Type B pancreatic cell (in vitro differentiated cells): ENCODE measurements around the gene ZNF747. TPM values are rescaled to one million over a fixed set of nuclear protein-coding genes. Genes with fewer than 3 reads are reported as not detected.

Experiments used
- DNase-seq: peaks from one replicate; pipeline ENCODE4 v3.0.0; 2021; ENCODE audit warnings: mixed read lengths; ENCODE audit not compliant: unreplicated experiment; ENCODE audit errors: extremely low spot score
- H3K27ac Mint-ChIP-seq: 2 replicates; pipeline ENCODE4 v1.8.0; 2021; ENCODE audit warnings: mild to moderate bottlenecking, mixed read lengths
- H3K27me3 Mint-ChIP-seq: 2 replicates; pipeline ENCODE4 v1.8.0; 2021; ENCODE audit warnings: mixed read lengths
- H3K36me3 Mint-ChIP-seq: 2 replicates; pipeline ENCODE4 v1.8.0; 2021; ENCODE audit warnings: mixed read lengths
- H3K4me1 Mint-ChIP-seq: one replicate; pipeline ENCODE4 v1.8.0; 2021; ENCODE audit warnings: mixed read lengths; ENCODE audit not compliant: unreplicated experiment
- H3K4me3 Mint-ChIP-seq: 2 replicates; pipeline ENCODE4 v1.8.0; 2021; ENCODE audit warnings: mild to moderate bottlenecking, mixed read lengths
- H3K9me3 Mint-ChIP-seq: 2 replicates; pipeline ENCODE4 v1.8.0; 2021; ENCODE audit warnings: mixed read lengths
- CTCF ChIP-seq: fragments of 200-600 bp; sonication (generic); conservative IDR thresholded peaks from 2 replicates; pipeline ENCODE4 v1.5.0; 2021; ENCODE audit warnings: antibody characterized with exemption, mild to moderate bottlenecking
- total RNA-seq: library from RNA; stranded (reverse); gene quantifications from 2 replicates; pipeline ENCODE4 v1.2.1, GENCODE V29; 2021; ENCODE audit warnings: low replicate concordance

ZNF747 gene
- total RNA-seq, 1 donor from 2014 or later = 11.4 TPM

- H3K4me3 Mint-ChIP-seq = peak overlapping the region; percentile 89
- no peaks in the 10 kb centered on the region for H3K27me3 Mint-ChIP-seq
- H3K27ac Mint-ChIP-seq = peak overlapping the region; percentile 89
- TF ChIP-seq CTCF = no peak
- peaks cover 6% of the 10 kb centered on the region for H3K36me3 Mint-ChIP-seq
- peaks cover 17% of the 10 kb centered on the region for H3K4me1 Mint-ChIP-seq
- H3K9me3 Mint-ChIP-seq = peaks cover 4% of the 10 kb centered on the region
- DNase-seq = no peak
Measured at GRCh38 chr16:30558789-30559377, 24.2 kb upstream of the ZNF747 start.

- Mint-ChIP-seq H3K4me3 (peak within 1 kb of the TSS; percentile 89), H3K4me1 (peaks cover 24% of the 10 kb centered on the region), H3K27me3 (no peaks in the 10 kb centered on the region), H3K9me3 (peaks cover 4% of the 10 kb centered on the region), H3K27ac (peak within 1 kb of the TSS; percentile 89), H3K36me3 (peaks cover 11% of the 10 kb centered on the region)
- peak; percentile 96 for DNase-seq
- no peak for TF ChIP-seq CTCF
Measured at GRCh38 chr16:30557957-30558788, 23.5 kb upstream of the ZNF747 start, which contains the start of gene ZNF764. ZNF764 (minus strand) TSS chr16:30558374; CDS start chr16:30558182, 192 bp downstream.

GRCh38 chr16:30557707-30557956 lies 23.0 kb upstream of the ZNF747 start:
- no peak for DNase-seq
- Mint-ChIP-seq H3K27me3 (no peaks in the 10 kb centered on the region), H3K4me1 (peaks cover 26% of the 10 kb centered on the region), H3K4me3 (peak overlapping the region; percentile 89), H3K36me3 (peaks cover 11% of the 10 kb centered on the region), H3K9me3 (peaks cover 4% of the 10 kb centered on the region), H3K27ac (peak overlapping the region; percentile 89)
- TF ChIP-seq CTCF = no peak

GRCh38 chr16:30556125-30556473 lies 21.4 kb upstream of the ZNF747 start:
- peaks cover 26% of the 10 kb centered on the region for H3K4me1 Mint-ChIP-seq
- peaks cover 4% of the 10 kb centered on the region for H3K9me3 Mint-ChIP-seq
- no peak for DNase-seq
- H3K36me3 Mint-ChIP-seq = peaks cover 11% of the 10 kb centered on the region
- TF ChIP-seq CTCF = no peak
- H3K4me3 Mint-ChIP-seq = peak overlapping the region; percentile 82
- H3K27ac Mint-ChIP-seq = peak overlapping the region; percentile 79
- H3K27me3 Mint-ChIP-seq = no peaks in the 10 kb centered on the region

GRCh38 chr16:30555315-30556124 lies 20.9 kb upstream of the ZNF747 start:
- DNase-seq = no peak
- Mint-ChIP-seq H3K27me3 (no peaks in the 10 kb centered on the region), H3K27ac (peak overlapping the region; percentile 79), H3K4me3 (peak overlapping the region; percentile 82), H3K36me3 (peaks cover 11% of the 10 kb centered on the region), H3K4me1 (peaks cover 26% of the 10 kb centered on the region), H3K9me3 (peaks cover 4% of the 10 kb centered on the region)
- no peak for TF ChIP-seq CTCF
